Ramos (cell line): ENCODE data around the gene SKAP1.
"Not testable (repeated sequence)": the region's sequence is repeated elsewhere in the genome, so short reads cannot be mapped to it uniquely, and the experiment has no call there.

ENCODE experiments used
- in situ Hi-C: fragments of 300-500 bp; cut with MboI; formaldehyde crosslinking; loops from one replicate; pipeline ENCODE4 v1.14.3; 2022; ENCODE audit warnings: low sequenced_read_pairs; ENCODE audit not compliant: unreplicated experiment

Gene SKAP1

DNA sequence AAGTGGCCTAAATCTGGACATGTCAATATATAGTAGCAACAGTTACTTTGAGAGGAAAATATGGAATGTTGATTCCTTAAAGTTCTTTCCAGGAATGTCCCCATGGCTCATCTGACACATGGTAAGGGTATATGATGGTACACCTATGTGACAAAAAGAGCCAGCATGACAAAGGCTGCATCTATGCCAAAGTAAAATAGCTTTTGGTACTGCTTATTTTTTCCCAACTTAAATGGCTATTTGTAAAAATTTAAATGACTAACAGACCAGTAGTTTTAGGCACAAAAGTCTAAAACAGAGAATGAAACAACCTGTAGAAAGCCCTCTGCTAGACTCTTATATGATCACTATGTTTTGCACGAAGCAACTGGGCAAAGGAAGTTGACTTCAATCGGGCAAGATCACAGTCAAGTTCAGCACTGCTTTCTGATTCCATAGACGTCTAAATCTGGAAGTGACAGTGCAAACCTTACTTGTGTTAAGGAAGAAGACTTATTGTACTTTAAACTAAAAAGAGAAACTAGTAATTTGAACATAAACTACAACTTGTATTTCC lies 135.1 kb downstream of the SKAP1 start:
- in situ Hi-C loops, result no loop called here

DNA sequence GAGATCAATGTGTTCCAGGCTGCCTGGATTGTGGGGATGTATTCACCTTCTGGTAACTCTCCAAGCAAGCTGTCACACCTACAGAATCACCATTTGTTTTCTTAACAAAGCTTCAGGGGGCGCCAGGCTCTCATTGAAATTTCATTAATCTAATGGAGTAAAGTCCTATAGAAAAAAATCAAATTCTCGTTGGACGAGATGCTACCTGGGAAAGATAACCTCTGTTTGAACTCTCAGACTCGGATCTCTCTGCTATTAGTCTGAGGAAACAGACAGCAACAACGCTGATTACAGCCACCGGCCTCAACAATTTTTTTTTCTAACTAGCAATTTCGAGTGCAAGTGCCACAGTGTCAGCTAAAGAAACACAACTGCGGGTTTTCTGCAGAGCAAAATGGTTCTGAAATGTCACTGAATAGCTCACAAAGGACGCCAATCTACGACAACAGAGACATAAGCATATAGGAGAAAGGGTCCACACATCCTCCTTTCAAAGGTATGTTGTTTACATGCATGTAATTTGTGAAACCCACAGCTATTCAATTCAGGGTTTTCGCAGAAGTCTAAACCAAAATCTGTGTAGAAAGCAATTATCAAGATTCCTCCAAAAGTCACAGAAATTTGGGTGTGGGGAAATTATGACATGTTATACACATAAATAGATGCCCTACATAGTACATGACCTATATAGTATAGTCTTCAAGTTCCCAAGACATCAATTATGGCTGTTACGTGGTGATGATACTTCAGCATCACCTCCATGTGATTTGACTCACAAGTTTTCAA lies 135.8 kb downstream of the SKAP1 start:
- in situ Hi-C loops, result no loop called here

DNA sequence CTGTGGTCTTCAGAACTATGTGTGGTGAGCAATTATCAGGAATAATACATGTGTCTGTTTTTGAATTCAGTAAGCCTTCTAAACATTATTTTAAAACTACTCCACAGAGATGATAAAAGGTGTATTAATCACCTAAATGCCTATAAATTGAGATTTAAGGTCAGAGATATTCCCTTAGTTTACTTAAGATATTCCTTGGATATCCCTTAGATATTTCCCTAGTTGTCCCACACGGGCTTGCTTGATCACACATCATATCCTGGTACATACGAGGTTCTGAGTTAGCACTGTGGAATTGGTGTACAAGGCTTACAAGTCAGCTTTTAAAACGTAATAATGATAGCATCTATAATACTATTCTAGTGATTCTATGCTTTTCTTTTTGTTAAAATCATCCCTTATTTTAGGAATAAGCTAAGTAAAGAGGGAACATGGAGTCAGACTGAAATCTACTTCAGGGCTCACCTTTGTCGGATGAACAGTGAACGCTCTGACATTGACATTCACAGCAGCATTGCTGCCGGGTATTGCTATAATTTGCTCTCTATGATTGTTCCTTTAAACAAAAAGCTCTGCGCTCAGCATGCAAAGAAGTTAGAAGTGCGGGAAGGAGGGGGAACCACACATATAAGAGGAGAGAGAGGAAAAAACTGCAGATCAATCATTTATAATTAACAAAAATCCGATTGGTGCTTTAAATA lies 136.5 kb downstream of the SKAP1 start:
- in situ Hi-C loops, result no loop called here

DNA sequence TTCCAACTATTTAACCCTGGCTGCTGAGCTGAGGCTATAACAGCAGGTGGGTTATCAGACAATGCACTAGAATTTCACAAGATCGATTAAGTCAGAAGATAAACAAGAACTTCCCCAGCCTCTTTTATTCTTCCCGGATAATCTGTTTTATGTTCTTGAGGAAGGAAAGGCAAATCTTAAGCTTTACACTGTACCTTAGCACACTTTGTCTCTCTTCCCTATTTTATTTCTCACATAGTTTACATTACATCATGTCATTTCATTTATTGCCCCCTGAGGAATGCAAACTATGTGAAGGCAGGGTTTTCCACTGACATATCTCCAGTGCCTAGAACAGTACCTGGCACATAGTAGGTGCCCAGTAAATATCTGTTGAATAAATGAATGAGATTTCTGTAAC lies 139.6 kb downstream of the SKAP1 start:
- in situ Hi-C loops, result no loop called here

DNA sequence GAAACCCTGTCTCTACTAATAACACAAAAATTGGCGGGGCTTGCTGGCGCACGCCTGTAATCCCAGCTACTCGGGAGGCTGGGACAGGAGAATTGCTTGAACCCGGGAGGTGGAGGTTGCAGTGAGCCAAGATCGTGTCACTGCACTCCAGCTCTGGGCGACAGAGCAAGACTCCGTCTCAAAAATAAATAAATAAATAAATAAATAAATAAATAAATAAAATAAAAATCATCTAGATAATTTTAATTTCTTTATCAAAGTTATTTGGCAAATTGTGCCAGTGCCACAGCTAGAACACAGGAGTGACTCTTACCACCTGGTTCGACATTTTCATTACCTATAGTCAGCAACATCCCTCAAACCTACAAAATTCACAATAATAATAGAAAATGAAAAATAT lies 143.1 kb downstream of the SKAP1 start:
- in situ Hi-C loops, result not testable (repeated sequence)

DNA sequence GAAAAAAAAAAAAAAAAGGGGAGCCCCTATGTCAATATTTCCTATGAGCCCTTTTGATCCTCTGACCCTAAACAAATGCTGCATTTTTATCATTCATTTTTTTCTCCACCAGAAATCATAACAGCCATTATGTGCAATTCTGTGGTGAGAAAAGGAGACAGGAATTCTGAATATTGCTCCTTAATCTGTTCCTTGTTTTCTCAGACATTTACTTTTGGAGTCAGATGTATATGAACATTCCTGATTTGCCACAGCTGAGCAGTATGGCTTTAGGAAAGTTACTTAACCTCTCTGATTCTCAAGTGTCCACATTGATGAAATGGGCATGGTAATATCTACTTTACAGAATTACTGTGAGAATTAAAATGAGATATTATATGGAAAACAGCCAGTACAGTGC lies 144.4 kb downstream of the SKAP1 start:
- in situ Hi-C loops, result no loop called here

DNA sequence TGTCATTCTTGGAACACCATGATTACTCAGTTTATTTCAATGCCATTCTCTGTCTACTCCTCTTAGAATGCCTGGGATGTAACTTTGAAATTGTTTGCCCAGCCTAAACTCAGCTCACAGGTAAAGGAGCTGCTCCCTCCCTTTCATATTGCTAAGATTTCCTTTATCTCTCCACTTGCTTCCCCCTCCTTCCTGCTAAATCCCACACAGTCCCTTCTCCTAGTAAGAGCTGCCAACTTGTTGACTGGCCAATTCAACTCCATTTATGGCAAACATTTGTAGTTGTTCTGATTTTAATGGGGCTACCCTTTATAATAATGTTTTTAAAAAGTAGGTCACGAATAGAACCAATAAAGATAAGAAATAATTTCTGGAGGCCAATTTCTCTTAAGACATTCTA lies 146.1 kb downstream of the SKAP1 start:
- in situ Hi-C loops, result no loop called here

DNA sequence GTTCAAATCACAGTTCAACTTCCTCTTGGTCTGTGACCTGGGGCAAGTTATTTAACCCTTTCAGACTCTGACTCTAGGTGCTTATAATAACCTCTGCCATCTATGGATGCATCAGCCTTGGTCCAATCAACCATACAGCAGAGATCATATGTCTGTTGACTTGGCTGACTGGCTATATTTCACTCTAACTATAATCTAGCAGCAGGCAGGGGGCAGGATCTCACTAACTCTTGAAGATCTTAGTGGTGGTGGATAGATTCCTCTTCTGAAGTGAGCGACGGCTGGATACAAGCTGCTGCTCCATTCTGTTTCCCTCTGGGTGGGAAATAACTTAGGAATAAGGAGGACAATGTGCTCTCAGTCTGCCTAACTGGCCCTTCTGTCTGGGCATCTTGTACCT lies 146.6 kb downstream of the SKAP1 start:
- in situ Hi-C loops, result no loop called here

DNA sequence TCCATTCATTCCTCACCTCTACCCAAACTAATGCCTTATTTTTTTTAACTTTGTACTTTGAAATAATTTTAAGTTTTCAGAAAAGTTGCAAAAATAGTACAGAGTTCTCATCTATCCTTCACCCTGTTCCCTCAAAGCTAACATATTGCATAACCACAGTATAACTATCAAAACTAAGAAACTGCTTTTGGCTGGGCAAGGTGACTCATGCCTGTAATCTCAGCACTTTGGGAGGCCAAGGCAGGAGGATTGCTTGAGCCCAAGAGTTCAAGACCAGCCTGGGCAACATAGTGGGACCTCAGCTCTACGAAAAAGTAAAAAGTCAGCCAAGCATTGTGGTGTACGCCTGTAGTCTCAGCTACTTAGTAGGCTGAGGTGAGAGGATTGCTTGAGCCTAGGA lies 147.7 kb downstream of the SKAP1 start:
- in situ Hi-C loops, result no loop called here

DNA sequence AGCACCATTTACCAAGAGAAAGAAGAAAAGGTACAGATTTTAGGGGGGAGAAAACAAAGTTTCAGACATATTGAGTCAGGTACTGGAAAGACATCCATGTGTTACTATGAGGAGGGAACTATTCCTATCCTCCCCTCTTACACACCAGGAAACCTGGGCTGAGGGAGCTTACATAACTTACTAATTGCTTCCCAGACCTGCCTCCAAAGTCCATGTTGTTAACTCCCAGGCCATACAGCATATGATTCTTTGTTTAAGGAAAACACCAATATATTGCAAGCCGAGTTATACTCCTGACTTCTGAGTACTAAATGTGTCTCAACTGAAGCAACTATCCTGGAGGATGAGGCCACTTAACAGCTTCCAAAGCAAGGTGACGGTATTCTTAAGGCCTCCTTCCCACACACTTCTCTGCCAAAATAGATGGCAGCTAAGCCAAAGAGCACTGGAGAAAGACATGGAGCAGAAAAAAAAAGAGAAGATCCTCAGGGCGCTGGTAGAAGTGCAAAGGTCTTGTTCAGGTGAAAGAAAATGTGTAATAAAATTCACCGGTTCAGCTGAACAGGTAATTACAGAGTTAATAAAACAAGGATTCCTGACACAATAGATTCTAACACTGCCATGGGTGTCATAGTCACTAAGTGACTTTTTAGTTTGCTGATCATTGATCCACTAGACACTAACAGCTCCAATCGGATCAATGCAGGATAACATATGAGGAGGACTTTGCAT lies 151.1 kb downstream of the SKAP1 start:
- in situ Hi-C loops, result no loop called here

DNA sequence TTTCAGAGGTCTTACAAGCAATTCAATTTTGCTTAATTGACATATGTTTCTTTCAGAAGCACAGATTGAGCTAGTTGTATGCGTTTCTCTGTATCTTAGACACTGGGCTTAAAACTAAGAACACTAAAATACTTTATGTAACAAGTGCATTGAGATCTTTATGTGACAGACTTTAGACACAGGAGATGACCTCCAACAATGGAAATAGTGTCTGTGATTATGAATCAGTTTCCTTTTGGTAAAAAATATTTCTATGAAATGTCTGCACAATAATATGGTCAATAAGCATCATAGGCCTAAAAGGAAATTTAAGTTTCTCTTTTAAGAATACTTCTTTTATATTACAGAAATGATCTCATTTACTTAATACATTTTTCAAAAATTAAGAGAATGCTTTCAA lies 153.2 kb downstream of the SKAP1 start:
- in situ Hi-C loops, result no loop called here

DNA sequence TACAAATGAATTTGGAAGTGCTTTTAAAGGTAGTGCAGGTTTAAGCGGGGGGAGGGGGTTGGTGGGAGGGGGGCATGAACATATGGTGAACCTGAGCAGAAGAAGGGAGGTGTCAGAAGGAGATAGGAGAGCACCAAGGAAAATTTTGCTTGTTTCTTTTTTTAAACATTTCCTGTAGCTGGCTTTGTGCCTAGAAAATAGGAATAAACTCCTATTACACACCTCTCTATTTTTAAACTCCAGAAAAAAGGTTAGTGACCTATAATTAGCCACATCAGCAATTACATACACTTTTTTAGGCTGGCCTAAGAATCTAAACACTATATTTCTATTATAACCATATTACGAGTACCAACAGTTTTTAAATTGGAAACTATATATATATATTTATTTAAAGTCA lies 159.1 kb downstream of the SKAP1 start:
- in situ Hi-C loops, result no loop called here

DNA sequence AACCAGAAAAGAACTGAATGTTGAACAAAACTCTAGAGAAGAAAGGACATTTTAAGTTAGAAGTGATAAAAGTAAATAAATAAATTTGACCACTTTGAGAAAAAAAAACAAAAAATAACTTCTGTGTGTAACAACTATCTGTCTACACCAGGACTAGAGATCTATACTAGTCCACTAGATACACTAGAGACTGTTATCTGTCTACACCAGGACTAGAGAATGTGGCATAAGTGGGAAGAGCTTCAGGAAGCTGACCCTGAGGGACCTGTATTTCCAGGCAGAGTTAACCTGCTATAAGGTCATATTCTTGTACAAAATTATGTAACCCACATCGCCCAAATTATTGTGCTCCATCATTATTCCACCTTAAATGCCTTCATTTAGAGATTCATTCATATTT lies 160.8 kb downstream of the SKAP1 start:
- in situ Hi-C loops, result no loop called here

DNA sequence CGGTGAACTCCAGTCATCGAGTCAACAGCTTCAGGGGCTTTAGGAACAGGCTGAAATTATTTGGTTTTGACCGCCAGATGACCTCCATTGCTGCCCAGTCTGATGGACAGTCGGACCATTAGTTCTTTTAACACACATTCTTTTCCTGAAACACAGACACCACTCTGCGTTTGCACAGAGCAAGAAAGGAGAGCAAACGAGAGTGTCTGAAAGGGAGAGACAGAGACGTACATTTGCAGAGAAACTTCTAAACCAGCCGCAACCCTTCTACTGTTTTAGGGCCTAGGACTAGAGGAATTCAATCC lies 166.3 kb downstream of the SKAP1 start:
- in situ Hi-C loops, result no loop called here

DNA sequence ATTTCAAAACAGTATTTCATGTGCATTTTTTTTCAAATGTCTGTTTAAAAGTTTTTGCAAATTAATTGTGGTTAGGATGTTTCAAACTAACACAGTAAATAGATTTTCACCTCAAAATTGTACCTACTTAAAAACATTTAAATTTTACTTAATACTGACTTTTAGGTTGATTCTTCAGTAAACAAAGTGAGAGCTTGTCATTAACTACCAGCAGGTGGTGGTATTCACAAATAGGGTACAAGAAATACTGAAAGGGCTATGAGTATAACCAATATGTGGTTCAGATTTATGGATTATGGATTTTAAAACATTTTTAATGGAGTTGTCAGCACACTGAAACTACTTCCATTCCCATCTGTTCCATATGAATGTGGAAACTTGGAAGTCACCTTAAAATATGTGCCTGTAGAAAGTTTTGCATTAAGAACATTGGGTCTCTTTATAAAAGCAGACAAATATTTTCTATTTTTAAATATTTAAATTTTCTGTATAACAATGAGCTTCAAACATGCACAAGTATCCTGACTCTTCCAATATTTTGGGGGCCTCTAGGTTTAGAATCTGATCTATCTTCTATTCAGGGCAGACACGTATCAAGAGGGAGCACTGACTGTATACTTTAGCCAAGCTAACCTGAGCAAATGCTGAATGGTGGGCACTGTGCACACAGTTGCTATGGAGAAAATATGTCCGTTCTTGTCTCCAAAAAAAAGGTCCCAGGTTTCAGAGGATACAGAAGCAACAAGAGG lies 166.9 kb downstream of the SKAP1 start:
- in situ Hi-C loops, result no loop called here

DNA sequence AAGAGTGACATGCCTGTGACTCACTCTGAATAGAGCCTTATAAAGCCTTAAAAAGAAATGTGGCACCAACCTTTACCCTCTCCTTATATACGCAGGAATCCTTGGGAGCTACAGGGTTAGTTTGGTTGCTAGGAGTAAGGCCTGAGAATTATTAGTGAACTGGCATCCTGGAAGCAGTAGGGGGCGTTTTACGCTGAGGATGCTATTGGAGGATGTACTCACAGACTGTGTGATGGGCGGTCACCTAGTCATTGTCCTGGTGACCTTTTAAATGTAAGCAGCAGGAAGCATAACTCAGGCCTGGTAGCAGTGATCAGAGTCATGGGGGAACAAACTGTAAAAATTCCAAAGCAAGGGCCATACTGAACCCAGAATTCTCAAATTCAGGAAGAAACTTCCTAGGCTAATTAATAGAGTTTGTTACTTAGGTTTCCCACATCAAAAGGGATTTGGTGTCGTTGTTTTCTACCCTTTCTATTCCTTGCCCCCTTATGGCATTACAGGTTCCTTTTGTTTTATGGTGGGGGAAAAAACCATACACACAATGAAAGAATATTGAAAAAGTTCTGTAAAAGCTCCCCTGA lies 168.6 kb downstream of the SKAP1 start:
- in situ Hi-C loops, result no loop called here

DNA sequence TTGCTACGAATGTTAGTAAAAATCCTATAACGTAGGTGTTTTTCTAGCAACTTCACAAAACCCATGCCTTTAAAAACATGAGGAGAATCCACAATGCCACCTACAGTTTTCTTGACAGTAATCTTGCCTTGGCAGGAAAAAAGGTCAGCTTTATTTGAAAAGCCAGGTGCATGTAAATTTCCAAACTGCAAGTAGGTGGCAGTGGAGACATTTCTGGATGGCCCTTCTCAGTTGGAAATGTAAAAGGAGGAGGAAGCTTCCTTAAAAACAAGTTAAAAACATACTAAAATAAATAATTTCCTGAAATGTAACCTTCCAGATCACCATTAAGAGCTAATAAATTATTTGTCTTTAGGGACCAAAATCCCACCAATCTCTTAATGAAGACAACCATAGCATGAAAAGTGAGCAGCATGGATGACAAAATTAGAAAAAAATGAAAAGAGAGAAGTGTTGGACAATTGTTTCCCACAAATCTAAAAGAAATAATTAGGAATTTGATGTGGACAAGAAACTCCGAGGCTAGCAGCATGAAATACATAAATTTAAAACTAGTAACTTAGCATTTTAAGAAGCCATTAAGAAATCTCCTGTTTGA lies 170.2 kb downstream of the SKAP1 start:
- in situ Hi-C loops, result no loop called here

DNA sequence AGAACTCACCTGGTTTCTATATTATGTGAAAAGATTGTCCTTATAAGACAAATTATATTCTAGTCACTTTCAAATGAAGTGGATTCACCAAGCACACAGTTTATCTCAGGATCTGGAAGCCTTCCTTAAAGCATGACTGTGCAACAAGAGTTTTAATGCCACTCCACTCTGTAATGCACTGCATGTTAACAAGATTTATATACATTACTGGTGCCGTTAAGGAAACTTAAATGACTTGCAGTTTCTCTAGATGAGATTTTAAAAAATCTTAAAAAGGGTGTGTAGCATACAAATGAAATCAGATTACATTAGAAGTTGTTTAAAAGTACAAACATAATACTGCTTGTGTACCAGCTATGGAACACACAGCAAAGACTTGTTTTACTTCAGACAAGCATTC lies 171.7 kb downstream of the SKAP1 start:
- in situ Hi-C loops, result no loop called here

DNA sequence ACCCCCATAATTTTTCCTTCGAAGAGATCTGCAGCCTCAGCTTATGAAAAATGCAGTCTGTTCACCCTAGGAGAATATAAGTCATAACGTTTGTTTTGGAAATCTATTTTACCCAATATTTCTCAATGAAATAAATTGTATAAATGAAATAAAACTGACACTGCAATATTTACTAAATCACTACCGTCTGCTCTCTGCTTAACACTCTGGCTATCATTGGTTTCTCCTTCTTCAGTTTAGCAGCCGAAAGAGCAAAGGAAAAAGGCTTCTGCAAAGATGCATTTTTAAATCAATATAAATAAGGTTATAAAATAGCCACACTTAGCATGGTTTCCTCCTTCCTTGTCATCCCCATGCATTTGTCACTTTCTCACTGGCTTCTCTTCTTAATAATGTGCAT lies 174.3 kb downstream of the SKAP1 start:
- in situ Hi-C loops, result no loop called here

DNA sequence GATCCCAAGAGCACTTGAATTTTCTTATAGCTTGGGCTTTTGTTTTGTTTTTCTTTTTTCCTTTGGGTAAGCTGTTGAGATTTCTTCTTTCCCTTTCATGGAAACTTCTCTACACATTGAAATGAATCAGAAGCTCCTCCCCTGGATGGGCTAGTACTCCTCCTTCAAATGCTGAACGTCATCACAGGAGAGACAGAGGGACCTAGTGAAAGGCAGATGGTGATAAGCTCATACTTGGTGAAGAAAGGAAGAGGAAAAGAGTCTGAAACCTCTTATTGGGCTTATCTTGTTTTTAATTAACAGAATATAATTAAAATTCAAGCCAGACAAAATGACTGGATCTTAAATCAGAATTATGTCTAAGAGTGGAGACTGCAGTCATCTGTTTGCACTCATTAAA lies 175.1 kb downstream of the SKAP1 start:
- in situ Hi-C loops, result no loop called here
